GM18507 (cell line): ENCODE results near the gene SMAD9.

Experiments used
- DNase-seq: peaks from one replicate; pipeline ENCODE4 v3.0.0; 2011; ENCODE audit warnings: low read depth; ENCODE audit not compliant: insufficient read length; ENCODE audit errors: extremely low spot score
- FAIRE-seq: peaks from 2 replicates; lab custom pipeline; 2011; peaks lifted over from hg19 to GRCh38; lab: Jason Lieb, UNC

SMAD9 gene

GRCh38 chr13:36875431-36875830 lies 44.6 kb downstream of the SMAD9 start:
- no peak for DNase-seq
- no peak for FAIRE-seq

- FAIRE-seq (no peak), DNase-seq (no peak)
These were observed 47.4 kb downstream of the SMAD9 start for GRCh38 chr13:36872621-36873020.

- FAIRE-seq: no peak
- DNase-seq: no peak
These were observed 49.9 kb downstream of the SMAD9 start for GRCh38 chr13:36870050-36870692.

GRCh38 chr13:36866232-36866631 lies 53.8 kb downstream of the SMAD9 start:
- FAIRE-seq: no peak
- no peak for DNase-seq

DNA sequence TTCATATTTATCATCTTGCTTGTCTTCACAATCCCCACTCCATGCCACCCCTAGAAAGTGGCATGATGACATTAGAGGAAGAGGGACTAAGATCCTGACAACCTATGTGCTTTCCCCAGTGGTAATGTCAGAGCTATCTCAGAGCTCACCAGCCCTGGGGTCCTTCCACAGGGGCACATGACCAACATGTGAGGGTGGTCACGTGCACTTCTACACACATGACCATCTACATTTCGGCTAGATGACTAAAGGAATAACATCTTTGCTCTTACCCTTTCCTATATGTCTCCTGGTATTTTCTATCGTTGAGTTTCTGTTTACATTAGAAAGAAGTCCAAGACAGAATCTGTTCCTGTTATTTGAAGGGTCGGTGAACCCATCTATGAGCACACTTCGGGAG lies 54.8 kb downstream of the SMAD9 start:
- DNase-seq: no peak
- FAIRE-seq: no peak

GRCh38 chr13:36862722-36863121 lies 57.3 kb downstream of the SMAD9 start:
- FAIRE-seq (no peak), DNase-seq (no peak)

GRCh38 chr13:36862002-36862685 lies 57.9 kb downstream of the SMAD9 start:
- no peak for FAIRE-seq
- DNase-seq: no peak

GRCh38 chr13:36859259-36859658 lies 60.8 kb downstream of the SMAD9 start:
- FAIRE-seq: no peak
- no peak for DNase-seq

DNA sequence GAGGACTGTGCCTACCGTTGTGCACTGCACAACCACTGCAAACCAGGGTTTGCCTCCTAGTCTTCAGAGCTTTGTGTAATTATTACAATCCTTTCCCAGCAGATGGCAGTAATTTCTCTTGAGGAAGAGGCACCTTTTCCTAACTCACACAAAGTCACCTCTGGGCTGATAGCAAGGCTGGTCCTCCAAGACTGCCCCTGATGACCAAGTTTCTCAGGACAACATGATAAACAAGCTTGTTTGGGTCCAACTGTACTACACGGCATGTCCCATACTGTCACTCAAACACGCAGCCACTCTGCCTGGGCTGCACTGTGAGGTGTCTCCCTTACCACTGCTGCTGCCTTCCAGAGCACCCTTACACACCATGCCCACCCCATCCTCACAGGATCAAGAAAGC lies 61.7 kb downstream of the SMAD9 start:
- FAIRE-seq (peak; percentile 24), DNase-seq (no peak)

DNA sequence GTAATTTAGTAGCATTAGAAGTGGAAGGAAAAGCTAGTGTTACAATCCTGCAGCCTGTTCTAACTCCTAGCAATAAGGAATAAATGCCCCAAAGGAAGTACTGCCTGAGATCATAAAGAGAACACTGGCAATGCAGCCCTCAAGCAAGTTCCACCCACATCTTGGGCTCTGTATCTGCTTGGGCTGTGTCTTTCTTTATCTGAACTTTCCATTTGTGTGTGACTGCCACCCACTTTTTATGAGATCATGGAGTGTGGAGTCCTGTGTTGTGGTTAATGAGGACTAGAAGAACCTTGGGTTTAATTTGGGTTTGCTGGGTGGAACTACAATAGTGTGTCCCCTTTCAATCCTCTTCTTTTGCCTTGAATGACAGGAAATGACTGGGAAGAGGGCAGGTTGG lies 62.8 kb downstream of the SMAD9 start:
- DNase-seq (no peak), FAIRE-seq (no peak)

DNA sequence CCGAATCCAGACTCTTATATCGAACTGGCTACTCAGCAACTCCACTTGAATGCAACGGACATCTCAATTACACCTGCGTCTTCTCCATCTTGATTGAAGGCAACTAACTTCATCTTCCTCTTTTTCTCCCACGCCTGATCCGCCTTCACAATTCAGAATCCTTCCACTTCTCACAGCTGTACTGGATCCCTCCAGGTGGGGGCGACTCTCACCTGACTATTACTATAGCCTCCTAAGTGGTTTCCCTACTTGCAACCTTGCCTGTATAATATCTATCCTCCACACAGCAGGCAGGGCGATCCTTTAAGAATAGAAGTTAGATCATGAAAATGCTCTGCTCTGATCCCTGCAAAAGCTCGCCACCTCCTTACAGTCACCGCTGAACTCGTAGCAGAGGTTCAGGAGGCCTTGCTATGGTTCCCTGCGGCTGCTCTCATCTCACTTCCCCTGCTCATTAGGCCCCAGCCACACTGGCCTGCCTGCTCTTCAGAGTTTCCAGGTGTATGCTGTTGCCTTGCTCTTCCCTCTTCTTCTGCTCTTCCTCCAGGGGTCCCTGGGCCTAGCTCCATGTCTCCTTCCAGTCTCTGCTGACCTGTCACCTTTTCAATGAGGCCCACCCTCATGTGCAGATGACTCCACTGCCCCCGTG lies 69.1 kb downstream of the SMAD9 start:
- DNase-seq: no peak
- no peak for FAIRE-seq

- DNase-seq: no peak
These were observed 71.6 kb downstream of the SMAD9 start for GRCh38 chr13:36848199-36848982.

GRCh38 chr13:36847606-36848005 lies 72.4 kb downstream of the SMAD9 start:
- DNase-seq (no peak), FAIRE-seq (no peak)

More at GRCh38 chr13:36848199-36848982, 71.6 kb downstream of the SMAD9 start:
- no peak for FAIRE-seq

GRCh38 chr13:36841391-36841790 lies 78.6 kb downstream of the SMAD9 start:
- FAIRE-seq (no peak), DNase-seq (no peak)

DNA sequence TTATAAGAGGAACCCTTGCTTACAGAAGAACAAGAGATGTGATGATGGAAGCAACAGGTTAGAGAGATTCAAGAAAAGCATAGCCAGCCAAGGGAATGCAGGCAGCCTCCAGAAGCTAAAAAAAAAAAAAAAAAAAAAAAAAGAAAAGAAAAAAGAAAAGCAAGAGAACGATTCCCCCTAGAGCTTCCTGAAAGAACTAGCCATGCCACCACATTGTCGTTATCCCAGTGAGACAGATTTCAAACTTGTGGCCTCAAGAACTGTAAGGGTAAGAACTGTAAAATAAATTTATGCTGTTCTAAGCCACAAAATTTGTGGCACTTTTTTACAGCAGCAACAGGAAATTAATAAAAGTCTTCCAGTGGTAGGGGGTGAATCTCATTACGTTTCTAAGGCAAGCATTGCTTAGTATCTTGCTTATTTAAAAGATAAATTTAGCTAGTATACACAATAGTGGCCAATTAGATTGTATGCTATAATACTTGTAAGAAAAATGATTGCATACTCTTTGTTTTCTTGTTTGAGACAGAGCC lies 79.3 kb downstream of the SMAD9 start:
- DNase-seq: no peak
- no peak for FAIRE-seq

DNA sequence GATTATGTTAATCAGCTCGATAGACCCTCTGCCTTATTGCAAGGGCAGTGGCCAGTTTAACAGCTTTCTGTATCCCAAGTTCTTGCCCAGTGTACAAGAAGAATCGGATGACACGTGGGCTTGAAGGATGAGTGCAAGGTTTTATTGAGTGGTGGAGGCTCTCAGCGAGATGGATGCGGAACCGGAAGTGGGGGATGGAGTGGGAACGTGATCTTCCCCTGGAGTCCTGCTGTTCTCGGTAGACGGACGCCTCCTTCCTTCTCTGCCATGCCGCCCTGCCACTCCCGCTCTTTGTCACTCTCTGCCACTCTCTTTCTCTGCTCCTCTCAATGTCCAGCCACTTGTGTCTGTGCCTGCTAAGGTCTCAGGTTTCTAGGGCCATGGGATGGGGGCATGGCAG lies 80.1 kb downstream of the SMAD9 start:
- FAIRE-seq: no peak
- no peak for DNase-seq

GRCh38 chr13:36839281-36839680 lies 80.8 kb downstream of the SMAD9 start:
- FAIRE-seq (no peak), DNase-seq (no peak)

DNA sequence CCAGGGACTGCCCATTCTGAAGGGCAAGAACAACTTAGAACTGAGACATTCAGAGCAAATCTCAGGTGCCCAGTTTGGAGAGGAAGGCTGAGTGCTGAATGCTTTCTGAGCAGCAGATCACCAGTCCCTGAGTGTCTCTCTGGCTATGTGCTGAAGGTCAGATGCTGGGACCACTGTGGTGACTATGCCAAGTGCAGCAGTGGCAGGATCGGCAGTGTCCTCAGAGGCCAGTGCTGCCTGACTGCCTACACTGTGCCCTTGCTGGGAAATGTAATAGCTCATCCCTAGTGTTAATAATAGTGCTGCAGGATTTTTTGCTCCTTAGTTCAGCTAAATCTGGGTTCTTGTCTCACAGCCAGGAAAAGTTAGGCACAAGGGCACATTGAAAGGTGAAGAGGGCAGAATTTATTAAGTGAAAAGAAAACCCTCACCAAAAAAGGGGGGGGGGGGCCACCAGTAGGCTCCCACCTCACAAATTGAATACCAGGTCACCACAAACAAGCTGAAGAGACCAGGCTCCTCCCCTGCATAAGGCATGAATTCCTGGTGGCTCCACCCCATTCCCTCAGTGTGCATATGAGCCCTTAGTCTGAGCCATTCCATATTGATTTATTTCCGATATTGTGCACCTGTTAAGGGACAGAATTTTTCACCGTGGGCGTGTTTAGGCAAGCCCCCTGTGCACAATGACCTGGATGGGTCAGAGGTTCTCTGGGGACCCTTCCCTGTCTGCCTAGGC lies 82.5 kb downstream of the SMAD9 start:
- no peak for DNase-seq
- FAIRE-seq: no peak

GRCh38 chr13:36834299-36834698 lies 85.7 kb downstream of the SMAD9 start:
- DNase-seq (no peak), FAIRE-seq (no peak)
